ENCODE results near the gene CCDC51.

Gene CCDC51

GRCh38 chr3:48418140-48418539 lies 21.8 kb downstream of the CCDC51 start:
- DNase-seq: no peak

- DNase-seq: no peak
These were observed 22.3 kb downstream of the CCDC51 start for GRCh38 chr3:48417529-48418108.

- DNase-seq: no peak
These were observed 23.4 kb downstream of the CCDC51 start for GRCh38 chr3:48416546-48416945.

- no peak for DNase-seq
These were observed 23.8 kb downstream of the CCDC51 start for GRCh38 chr3:48416091-48416505.

GRCh38 chr3:48415251-48415953 lies 24.5 kb downstream of the CCDC51 start:
- no peak for DNase-seq

GRCh38 chr3:48414376-48415250 lies 25.3 kb downstream of the CCDC51 start:
- no peak for DNase-seq

- DNase-seq: no peak
These were observed 26.3 kb downstream of the CCDC51 start for GRCh38 chr3:48413611-48414010.

- no peak for DNase-seq
These were observed 26.8 kb downstream of the CCDC51 start for GRCh38 chr3:48413086-48413485.

- no peak for DNase-seq
These were observed 27.4 kb downstream of the CCDC51 start for GRCh38 chr3:48412375-48413001.

- DNase-seq: no peak
These were observed 28.1 kb downstream of the CCDC51 start for GRCh38 chr3:48411606-48412374.

GRCh38 chr3:48411041-48411588 lies 28.8 kb downstream of the CCDC51 start:
- no peak for DNase-seq

- no peak for DNase-seq
These were observed 29.5 kb downstream of the CCDC51 start for GRCh38 chr3:48410205-48411040.

- DNase-seq: no peak
These were observed 30.4 kb downstream of the CCDC51 start for GRCh38 chr3:48409291-48410201.

GRCh38 chr3:48408823-48409281 lies 31.1 kb downstream of the CCDC51 start:
- DNase-seq: no peak

- no peak for DNase-seq
These were observed 32.3 kb downstream of the CCDC51 start for GRCh38 chr3:48407542-48408099.

GRCh38 chr3:48406443-48407431 lies 33.2 kb downstream of the CCDC51 start:
- DNase-seq: no peak

GRCh38 chr3:48405971-48406370 lies 33.9 kb downstream of the CCDC51 start:
- no peak for DNase-seq

- no peak for DNase-seq
These were observed 34.5 kb downstream of the CCDC51 start for GRCh38 chr3:48405343-48405881.
